SK-N-MC (cell line): ENCODE data around the gene SGPP2.

Source experiments
- EZH2 ChIP-seq: fragments of 200-600 bp; sonication (generic); IDR thresholded peaks from one replicate; pipeline ENCODE4 v1.6.1; 2017; ENCODE audit warnings: antibody characterized with exemption
- FOXP2 ChIP-seq: optimal IDR thresholded peaks from 2 replicates; pipeline ENCODE3; 2011; ENCODE audit warnings: mild to moderate bottlenecking, moderate library complexity; ENCODE audit not compliant: insufficient read depth; ENCODE audit errors: extremely low read length, control extremely low read depth
- POLR2AphosphoS5 ChIP-seq: IDR thresholded peaks from 2 replicates; pipeline ENCODE4 v1.6.1; 2012; ENCODE audit warnings: mild to moderate bottlenecking, low read depth, low read length, borderline replicate concordance

- TF ChIP-seq FOXP2 = no peak
- no peak for TF ChIP-seq EZH2
- TF ChIP-seq POLR2AphosphoS5 = no peak
Measured at GRCh38 chr2:222479859-222480258, 55.5 kb downstream of the SGPP2 start.
